IPS-NIHi7 (cell line): ENCODE measurements around the gene KRT17.
"Not testable (repeated sequence)": the region's sequence is repeated elsewhere in the genome, so short reads cannot be mapped to it uniquely, and the experiment has no call there.

Experiments used
- DNase-seq: peaks from one replicate; pipeline ENCODE4 v3.0.0; 2012; ENCODE audit warnings: mixed read lengths; ENCODE audit errors: extremely low spot score

Gene KRT17

DNA sequence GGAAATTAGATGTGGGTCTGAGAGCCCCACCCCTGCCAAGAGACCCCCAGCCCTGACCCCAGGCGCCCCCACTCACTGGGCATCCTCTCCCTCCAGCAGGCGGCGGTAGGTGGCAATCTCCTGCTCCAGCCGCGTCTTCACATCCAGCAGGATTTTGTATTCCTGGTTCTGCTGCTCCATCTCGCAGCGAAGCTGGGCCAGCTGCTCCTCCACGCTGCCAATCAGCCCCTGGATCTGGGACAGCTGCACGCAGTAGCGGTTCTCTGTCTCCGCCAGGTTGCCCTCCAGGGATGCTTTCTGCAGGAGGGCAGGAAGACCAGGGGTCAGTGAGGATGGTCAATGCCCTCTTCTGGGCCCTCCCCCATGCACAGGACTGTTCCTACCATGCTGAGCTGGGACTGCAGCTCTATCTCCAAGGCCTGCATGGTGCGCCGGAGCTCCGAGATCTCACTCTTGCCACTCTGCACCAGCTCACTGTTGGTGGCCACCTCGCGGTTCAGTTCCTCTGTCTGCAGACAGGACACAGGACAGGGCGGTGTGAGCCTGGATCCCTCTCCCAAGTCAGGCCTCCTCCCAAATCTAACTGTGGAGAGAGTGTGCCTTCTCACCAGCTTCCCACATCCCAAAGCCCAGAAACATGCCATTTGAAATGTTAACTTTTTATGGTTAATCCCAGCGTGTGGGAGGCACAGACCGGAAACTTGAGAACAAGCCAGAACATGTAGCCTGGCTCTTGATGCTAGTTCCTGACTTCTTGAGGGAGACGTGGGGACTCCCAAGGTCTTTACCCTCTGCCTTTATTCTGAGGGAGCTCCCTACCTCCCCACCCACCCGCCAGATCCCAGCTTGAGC lies 3.6 kb downstream of the KRT17 start:
- no peak for DNase-seq

DNA sequence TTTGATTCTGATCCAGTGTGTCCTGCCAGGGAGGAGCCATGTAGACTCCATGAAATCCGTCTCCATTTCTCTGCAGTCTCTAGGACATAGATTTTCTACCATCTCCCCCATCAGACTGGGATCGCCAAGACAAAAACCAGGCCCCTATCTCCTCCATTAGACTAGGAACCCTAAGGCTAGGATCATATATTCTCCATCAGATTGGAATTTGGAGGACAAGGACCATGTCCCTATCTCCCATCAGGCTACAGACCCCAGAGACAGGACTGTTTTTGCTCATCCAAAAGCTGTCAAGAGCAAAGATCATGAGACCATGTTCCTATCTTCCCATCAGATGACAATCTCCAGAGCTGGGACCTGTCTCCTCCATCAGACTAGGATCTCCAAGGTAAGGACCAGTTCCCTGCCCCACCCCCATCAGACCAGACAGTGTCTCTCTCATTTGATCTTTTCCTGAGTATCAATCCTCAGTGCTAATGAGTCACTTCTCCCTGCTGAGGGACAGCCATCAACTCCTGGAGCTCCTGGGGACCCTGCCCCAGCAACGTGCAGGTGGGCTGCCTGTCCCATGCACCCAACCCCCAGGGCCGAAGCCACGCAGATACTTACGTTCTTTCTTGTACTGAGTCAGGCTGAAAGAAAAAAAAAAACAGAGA lies 4.3 kb downstream of the KRT17 start:
- not testable (repeated sequence) for DNase-seq

DNA sequence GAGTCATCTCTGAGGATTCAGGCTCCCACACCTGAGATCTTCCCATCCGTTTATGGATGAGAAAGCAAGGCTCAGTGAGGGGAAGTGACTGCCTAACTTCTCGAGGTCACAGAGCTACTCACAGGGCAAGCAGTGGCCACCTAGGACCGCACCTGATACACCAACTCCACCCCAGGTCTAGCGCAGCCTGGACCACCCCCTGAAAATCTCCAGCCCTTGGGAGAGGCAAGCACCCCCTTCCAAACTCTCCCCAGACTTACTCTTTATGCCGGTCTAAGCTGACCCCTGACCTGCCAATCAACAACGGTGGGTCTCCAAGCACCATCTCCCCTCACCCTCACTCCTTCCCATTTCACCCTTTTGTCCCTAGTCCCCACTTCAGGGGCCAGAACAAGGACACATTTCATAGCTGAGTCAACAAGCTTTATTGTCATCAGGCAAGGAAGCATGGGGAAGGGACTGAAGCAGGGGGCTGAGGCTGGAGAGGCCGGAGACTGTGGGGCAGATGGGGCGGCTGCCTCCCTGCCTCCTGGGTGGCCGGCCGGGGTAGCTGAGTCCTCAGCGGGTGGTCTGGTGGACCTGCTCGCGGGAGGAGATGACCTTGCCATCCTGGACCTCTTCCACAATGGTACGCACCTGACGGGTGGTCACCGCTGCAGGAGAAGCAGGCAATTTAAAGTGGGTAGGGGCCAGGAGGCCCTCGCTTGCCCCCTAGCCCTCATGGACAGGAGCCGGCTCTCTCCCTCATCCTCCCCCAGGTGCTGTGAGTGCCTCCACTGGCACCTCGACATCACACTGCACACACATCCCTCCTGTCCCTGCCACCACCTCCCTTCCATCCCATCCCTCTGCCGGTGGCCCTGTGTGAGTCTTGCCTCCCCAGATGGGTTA lies 5.1 kb downstream of the KRT17 start:
- DNase-seq = no peak

DNA sequence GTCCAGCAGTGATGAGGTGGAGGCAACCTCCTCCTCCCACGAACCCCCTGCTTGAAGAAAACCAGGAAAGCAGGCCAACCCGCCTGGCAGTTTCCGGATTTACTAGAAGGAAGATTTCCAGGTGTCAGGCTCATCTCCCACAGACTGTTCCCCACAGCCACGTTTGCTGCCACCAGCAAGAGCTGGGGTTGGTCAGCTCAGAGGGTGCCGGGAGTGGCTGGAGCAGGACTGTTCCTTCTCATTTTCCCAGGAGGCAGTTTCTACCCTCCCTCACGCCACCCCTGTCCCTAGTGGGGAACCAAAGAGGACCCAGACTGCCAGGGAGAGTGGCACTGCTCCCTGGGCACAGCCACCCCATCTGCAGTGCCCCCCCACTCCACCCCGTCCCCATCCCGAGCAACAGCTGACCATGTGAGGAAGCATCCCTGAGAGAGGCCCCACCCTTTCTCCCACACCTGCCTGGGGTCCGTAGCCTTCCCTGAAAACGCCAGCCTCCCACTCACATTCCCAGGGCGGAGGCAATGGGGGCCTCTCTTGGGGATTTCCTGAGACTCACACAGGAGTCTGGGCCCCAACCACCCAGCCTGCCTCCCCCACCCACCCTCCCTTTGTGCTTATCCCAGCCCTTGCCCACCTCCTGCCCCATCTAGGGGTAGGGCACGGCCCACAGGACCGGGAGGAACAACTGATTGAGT lies 5.9 kb downstream of the KRT17 start:
- DNase-seq = no peak

DNA sequence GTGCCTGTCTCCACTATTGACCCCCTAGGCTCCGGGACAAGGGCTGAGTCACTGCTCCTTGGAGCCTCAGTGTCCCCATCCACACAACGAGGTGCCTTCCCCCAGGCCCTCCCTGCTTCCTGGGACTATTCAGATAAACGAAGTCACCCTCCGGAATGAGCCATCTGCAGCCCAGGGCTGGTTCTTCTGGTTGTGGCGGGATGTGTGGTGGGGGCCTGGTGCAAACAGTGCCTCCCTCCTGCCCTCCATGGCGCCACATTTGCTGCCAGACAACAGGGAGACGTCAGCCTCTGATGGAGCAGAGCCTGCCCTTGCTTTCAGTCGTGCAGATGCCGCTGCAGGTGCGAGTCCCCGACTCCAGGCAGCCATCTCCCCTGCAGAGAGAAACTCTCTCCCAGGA lies 6.7 kb downstream of the KRT17 start:
- no peak for DNase-seq

DNA sequence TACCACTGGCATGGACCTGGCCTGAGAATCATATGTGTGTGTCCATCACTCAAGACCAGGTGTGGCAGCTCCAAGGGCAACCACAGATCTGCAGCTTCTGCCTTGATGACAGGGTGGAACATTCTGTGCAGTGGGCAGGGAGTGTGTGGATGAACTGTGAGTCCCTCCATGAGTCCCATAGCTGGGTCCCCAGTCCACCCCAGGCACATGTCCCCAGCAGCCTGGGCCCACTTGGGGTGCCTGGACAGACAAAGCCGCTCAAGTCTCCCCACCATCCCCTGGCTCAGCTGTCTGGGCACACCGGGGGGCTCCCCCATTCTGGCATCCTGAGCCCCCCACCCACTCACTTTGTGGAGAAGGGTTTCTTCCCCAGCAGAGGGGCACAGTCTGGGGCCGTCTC lies 7.2 kb downstream of the KRT17 start:
- no peak for DNase-seq

DNA sequence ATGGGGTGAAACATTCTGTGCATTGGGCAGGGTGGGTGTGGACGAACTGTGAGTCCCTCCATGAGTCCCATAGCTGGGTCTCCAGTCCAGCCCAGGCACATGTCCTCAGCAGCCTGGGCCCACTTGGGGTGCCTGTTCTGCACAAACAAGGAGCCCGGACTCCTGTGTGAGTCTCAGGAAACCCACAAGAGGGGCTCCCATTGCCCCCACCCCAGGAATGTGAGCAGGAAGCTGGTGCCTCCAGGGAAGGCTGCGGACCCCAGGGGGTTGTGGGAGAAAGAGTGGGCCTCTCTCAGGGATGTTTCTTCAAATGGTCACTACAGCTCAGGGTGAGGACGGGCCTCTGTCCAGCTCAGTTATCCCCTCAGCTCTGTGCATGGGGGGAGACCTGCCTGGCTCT lies 7.9 kb downstream of the KRT17 start:
- DNase-seq = not testable (repeated sequence)

DNA sequence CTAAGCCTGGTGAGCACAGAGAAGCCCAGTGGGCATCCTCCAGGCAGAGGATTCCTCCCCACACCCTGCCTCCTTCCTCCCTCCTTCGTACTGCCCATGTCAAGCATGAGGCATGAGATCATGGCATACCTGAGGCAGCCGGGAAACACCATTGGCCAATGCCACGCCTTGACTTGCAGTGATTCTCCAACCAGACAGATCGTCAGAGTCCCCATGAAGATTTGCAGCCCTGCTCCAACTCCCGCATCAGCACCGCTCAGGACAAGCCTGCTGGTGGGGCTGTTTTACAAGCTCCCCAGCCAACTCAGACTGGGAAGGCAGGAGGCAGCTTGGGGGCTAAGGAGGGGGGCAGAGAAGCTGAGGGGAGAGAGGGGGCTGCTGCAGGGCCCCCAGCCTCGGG lies 8.9 kb downstream of the KRT17 start:
- peak; percentile 36 for DNase-seq

DNA sequence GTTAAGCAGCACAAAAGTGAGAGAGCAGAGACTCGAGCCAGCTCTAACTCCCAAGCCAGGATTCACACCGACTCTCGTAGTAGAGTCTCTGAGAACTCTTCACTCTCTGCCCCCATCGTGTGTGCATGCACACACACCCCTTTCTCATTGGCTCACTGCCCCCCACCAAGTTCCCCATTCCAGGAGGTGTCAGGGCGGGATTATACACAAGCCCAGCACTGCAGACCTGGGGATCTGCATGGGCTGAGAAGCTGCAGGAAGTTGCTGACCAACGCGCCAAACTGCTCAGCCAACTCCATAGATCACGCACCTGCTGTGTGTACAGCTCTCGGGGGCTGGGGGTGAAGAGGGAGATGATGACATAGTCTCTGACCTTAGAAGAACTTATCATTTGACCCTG lies 9.6 kb downstream of the KRT17 start:
- not testable (repeated sequence) for DNase-seq

DNA sequence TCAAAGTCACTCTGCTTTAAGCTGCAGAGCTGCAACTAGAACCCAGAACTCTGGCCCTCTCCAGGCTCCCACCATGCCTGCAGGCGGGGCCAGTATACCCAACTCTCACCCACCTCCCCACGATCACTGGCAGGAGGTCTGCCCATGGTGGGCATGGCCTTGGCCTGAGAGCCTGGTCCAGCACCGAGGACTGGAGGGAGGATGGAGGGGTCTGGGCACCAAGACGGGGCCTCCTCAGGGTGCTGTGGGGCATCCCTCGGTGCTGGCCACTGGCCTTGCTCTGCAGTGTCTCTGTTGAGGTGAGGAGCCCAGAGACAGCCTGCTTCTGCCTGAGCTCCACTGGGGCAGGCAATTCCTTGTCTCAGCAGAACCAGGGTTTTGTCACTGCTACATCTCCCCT lies 10.3 kb downstream of the KRT17 start:
- DNase-seq = no peak

DNA sequence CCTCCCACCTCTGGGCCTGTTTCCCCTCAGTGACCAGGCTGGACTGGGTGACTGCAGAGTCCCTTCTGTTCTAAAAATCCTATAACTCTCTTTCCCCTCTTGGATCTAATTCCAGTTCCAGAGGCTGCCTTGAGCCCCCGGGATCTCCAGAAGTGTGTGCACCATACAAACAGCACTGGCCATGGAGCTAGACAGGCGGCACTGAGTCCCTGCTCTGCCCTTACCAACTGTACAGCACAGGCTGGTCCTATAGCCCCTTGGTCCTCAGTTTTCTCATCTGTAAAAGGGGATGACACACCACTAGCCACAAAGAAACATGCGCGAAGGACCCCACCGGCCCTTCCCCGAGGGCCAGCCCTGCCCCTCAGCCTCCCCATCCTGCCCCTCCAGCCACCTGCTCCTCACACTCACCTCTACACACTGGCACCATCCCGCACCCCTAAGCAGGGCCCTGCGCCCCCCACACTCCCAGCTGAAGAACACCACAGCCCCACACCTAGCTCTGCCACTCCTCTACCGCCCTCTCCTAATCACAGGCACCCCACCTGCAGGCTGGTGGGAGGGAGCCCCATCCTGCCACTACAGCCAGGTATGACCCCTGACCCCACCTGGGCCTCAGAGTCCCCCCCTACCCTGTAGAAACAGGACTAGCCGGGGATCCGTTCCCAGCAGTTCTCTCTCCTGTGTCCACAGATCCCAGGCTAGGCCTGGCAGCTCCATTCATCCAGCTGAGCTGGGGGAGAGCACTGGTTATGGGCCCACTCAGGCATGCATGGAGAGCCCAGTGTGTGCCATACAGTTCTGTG lies 10.9 kb downstream of the KRT17 start:
- DNase-seq = no peak

DNA sequence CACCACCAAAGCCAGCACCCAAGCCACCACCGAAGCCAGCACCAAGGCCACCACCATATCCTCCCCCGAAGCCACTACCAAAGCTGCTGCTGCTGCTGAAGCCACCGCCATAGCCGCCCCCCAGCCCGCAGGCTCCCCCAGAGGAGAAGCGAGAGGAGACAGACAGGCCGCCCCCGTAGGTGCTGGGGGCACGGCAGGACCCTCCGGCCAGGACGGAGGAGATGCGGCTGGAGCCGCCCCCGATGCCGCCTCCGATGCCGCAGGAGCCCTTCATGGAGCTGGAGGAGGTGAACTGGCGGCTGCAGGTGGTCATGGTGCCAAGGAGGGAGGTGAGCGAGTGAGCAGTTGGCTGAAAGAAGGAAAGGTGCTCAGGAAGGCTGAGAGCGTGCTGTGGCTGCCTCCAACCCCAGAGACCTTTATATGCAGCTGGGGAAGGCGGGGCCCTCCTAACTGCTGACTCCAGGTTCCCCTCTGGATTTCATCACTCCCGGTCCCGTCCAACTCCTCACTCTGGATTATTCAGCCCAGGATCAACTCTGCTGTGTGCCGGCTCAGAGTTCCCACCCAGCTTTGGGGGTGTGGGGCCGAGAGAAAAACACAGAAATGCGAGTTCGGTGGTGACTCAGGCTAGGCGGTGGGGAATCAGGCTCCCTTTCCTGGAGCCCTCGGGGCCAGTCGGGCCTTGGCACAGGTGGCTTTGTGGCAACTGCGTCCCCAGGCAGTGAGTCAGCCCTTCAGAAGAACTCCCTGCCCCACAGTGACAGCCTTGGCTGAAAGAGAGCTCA lies 11.8 kb downstream of the KRT17 start, which contains the start of gene KRT16:
Gene KRT16 (minus strand): TSS at position 392 of the 785 bp plus-strand sequence. CDS start 79 bp downstream, at position 313.
- DNase-seq = not testable (repeated sequence)

DNA sequence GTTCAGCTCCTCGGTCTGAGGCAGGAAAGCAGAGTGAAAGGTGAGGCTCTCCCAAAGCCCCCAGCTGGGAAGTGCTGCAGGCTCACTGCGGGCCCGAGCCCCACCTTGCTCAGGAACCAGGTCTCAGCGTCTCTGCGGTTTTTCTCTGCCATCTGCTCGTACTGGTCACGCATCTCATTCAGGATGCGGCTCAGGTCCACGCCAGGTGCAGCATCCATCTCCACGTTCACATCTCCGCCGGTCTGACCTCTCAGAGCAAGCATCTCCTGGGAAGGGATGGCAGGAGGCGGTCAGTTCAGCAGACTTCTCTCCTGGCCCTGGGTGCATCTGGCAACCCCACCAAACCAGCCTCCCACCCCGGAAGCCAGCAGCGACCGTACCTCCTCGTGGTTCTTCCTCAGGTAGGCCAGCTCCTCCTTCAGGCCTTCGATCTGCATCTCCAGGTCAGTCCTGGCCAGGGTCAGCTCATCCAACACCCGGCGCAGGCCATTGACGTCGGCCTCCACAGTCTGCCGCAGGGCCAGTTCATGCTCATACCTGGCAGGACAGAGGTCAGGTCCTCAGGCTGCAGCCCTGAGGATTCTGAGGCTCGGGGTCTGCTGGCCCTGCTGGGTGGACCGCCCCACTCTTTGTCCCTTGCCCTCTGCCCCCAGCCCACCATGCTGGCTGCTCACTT lies 13.3 kb downstream of the KRT17 start:
- DNase-seq = no peak

DNA sequence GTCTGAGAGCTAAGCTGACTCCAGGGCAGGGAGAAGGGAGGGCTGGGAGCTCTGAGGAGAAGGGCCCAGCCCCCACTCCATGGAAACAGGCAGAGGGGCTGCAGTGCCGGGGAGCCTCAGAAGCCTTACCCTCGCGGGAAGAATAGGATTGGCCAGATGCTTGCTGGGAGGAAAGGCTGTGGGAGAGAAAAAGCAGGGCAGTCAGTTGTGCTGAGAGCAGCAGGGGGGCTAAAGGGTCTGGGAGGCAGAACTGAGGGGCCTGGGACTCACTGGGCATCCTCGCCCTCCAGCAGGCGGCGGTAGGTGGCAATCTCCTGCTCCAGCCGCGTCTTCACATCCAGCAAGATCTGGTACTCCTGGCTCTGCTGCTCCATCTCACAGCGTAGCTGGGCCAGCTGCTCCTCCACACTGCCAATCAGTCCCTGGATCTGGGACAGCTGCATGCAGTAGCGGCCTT lies 14.3 kb downstream of the KRT17 start:
- not testable (repeated sequence) for DNase-seq

DNA sequence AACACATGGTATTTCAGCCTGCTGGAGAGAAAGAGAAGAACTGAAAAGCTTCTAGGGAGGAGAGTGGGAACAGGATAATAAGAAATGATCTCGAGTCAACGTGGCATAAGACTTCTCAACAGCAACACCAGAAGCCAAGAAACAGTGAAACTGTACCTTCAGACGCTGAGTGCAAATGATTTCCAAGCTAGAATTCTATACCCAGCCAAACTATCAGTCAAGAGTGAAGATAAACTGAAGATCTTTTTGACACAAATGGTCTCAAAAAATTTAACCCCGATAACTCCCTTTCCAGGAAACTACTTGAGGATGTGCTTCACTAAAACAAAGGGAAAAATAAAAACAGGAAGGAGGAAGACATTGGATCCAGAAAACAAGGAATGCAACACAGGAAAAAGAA lies 17.4 kb downstream of the KRT17 start:
- not testable (repeated sequence) for DNase-seq

DNA sequence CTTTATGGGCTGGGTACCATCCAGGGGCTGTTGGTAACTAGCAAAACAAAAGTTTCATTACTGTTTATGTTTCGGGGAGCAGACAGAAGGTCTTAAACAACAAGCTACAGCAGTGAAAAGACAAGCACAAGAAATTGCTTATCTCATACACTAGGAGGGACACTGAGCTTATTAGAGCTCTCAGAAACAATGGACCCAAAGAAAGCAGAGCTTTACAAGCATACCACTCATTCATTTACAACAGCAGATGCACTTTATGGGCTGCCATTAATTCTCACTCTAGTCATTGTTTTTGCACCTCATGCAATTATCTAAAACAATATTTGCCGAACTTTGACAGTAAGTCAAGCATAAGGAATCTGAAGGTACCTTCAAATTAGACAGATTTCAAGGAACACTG lies 21.9 kb downstream of the KRT17 start:
- DNase-seq = no peak

DNA sequence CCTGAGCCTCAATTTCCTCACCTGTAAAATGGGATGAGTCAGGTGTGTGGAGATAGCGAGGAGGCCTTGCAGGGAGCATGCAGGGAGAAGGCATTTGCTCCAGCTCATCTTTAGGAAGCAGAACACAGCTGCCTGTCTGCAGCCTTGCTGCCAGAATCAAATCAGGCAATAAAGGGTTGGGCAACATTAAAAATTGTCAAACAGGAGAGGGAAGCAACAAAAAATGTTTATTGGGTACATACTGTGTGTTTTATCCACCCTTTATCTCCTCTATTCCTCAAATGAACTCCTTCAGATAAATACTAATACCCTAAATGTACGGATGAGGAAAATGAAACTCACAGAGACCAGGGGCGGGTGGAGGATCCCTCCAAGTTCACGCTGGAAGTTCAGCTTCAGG lies 24.1 kb downstream of the KRT17 start:
- DNase-seq = no peak

DNA sequence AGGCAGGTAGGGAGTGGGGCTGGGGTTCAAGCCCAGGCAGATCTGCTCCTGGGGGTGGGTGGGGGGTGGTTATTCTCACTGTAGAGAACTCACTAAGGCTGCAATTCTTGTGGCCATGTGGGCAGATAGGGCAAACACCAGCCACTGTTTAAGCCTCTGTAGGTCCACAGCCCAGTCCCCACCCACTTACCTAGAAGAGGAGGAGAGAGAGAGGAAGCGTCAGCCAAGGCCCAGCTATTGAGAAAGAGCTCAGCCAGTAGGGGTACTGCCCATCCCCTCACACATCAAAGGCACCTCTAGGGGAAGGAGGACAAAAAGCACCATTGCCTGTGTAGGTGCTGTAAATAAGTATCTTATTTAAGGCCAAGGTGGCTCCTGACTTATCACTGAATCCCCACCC lies 24.7 kb downstream of the KRT17 start:
- no peak for DNase-seq

DNA sequence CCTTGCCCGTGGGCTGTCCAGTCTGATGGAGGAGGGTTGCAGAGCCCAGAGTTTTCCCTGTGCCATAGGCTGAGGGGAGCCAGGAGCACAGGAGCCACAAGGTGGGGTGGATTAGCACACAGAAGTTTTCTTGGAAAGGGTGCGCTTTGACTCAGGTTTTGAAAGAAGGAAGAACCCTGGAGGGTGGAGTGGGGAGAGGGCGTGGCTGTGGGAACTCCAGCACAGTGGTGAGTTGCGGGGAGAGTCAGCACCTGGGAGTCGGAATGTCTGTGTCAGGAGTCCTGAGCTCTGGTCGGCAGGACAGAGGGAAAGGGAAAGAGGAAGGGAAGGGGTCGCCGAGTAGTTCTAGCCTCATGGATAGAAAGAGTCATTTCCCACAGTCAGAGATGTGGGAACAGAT lies 28.8 kb downstream of the KRT17 start:
- no peak for DNase-seq
